Measurements from ENCODE around the gene ZNF346.
A peak's percentile ranks its signal among the peaks of the same experiment; 100 is the strongest.
"Not testable (repeated sequence)": the region's sequence is repeated elsewhere in the genome, so short reads cannot be mapped to it uniquely, and the experiment has no call there.

Gene ZNF346, protein sequence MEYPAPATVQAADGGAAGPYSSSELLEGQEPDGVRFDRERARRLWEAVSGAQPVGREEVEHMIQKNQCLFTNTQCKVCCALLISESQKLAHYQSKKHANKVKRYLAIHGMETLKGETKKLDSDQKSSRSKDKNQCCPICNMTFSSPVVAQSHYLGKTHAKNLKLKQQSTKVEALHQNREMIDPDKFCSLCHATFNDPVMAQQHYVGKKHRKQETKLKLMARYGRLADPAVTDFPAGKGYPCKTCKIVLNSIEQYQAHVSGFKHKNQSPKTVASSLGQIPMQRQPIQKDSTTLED

DNA sequence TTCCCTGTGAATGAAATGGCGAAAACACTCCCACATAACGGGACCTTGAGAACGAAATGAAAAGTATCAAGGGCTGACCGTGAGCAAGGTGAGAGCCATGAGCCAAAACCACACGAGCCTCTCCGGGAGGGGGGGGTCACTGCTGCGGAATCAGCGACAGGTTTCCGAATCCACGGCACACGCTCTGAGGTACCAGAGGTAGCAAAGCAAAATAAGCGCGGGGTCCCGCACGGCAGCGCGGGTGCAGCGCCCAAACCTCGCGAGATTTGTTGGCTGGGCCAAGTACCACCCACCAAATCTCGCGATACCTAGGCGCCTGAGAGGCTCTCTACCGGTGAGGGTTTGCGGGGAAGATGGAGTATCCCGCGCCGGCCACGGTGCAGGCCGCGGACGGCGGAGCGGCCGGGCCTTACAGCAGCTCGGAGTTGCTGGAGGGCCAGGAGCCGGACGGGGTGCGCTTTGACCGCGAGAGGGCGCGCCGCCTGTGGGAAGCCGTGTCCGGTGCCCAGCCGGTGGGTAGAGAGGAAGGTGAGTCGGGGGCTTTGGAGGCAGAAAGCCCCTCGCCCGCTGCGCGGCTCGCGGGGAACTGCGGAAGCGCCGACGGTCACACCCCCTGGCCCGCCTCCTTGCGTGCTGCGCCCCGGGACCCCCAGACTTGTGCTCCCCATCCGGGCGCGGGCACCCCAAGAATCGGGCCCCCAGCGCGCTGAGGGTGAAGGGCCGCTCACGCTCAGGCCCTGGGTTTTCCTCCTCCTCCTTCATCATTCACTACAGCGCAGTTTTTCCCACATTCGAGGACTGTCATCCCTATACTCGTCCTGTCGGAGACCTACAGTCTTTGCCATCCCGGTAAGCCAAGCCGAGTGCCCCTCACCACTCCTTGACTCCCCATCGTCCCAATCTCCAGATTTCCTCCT is at the start of gene ZNF346:
Gene ZNF346, plus strand, starts transcription at position 311 of the 917 bp plus-strand sequence. Its CDS starts 43 bp downstream, at position 354.
- peak; percentile 7 to 89 (median 70) for DNase-seq

DNA sequence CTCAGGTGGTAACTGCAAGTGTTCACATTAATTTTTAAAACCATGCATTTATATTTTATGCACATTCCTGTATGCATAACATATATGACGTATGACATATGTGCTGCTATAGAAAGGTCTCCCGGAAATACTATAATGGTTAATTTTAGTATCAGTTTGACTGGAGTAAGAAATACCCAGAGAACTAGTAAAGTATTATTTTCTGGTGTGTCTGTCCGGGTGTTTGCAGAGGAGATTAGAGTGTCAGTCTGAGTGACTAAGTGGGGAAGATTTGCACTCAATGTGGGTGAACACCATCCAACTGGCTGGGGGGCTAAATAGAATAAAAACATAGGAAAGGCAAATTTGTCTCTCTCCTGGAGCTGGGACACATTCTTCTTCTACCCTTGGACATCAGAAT is 42.8 kb upstream of the ZNF346 start:
- DNase-seq, result no peak

DNA sequence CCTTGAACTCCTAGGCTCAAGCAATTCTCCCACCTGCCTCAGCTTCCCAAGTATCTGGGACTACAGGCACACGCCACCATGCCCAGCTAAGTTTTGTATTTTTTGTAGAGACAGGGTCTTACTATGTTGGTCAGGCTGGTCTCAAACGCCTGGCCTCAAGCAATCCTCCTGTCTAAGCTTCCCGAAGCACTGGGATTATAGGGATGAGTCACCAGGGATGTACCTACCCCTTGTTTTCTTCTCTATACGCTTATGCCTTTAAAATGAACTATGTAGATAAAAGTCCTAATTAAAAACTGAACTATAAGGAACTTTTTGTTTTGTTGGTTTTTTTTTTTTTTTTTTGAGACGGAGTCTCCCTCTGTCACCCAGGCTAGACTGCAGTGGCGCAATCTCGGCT is 41.7 kb upstream of the ZNF346 start:
- no peak for DNase-seq

DNA sequence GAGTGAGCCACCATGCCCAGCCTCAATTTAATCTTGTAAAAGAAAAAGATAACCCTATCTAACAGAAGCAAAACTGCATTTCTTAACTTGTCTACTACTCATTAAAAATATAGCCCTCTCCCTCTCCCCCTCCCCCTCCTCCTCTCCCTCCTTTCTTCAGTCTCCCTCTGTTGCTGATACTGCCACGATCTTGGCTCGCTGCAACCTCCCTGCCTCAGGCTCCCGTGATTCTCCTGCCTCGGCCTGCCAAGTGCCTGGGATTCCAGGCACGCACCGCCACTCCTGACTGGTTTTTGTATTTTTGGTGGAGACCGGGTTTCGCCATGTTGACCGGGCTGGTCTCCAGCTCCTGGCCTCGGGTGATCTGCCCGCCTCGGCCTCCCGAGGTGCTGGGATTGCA is 39.4 kb upstream of the ZNF346 start:
- DNase-seq, result not testable (repeated sequence)

DNA sequence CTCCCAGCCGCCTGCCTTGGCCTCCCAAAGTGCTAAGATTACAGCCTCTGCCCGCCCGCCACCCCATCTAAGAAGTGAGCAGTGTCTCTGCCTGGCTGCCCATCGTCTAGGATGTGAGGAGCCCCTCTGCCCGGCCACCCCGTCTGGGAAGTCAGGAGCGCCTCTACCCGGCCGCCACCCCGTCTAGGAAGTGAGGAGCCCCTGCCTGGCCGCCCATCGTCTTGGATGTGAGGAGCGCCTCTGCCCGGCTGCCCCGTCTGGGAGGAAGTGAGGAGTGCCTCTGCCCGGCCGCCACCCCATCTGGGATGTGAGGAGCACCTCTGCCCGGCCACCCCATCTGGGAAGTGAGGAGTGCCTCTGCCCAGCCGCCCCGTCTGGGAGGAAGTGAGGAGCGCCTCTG is 38.9 kb upstream of the ZNF346 start:
- not testable (repeated sequence) for DNase-seq

DNA sequence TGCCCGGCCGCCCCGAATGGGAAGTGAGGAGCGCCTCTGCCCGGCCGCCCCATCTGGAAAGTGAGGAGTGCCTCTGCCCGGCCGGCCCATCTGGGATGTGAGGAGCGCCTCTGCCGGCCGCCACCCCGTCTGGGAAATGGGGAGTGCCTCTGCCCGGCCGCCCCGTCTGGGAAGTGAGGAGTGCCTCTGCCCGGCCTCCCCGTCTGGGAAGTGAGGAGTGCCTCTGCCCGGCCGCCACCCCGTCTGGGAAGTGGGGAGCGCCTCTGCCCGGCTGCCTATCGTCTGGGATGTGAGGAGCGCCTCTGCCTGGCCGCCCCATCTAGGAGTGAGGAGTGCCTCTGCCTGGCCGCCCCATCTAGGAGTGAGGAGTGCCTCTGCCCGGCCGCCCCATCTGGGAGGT is 38.3 kb upstream of the ZNF346 start:
- DNase-seq, result not testable (repeated sequence)

DNA sequence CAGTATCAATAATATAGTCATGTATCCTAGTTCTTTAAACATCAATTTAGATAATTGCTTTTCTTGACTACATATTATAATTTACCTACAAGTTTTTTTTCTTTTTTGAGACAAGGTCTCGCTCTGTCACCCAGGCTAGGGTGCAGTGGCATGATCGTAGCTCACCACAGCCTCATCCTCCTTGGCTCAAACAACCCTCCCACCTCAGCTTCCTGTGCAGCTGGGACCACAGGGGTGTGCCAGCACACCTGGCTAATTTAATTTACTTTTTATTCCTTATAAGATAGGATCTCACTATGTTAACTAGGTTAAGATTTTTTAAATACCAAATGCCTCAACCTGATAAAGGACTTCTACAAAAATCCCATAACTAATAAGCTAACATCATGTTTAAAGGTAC is 37.0 kb upstream of the ZNF346 start:
- DNase-seq, result no peak

DNA sequence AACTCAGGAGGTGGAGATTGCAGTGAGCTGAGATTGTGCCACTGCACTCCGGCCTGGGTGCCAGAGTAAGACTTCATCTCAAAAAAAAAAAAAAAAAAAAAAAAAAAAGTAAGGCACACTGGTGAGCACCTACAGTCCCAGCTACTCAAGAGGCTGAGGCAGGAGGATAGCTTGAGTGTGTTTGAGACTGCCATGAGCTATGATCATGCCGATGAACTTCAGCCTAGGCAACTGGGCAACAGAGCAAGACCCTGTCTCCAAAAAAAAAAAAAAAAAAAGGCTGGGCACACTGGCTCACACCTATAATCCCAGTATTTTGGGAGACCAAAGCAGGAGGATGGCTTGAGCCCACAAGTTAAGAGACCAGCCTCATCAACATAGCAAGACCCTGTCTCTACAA is 36.2 kb upstream of the ZNF346 start:
- DNase-seq, result no peak

DNA sequence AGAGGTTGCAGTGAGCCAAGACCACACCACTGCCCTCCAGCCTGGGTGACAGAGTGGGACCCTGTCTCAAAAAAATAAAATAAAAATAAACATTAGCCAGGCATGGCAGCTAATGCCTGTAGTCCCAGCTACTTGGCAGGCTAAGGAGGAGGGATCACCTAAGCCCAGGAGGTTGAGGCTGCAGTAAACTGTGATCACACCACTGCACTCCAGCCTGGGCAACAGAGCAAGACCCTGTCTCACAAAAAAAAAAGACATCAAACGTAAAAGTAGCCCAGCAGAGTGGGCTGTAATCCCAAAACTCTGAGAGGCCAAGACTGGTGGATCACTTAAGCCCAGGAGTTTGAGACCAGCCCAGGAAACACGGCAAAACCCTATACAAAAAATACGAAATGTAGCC is 34.9 kb upstream of the ZNF346 start:
- DNase-seq, result no peak

DNA sequence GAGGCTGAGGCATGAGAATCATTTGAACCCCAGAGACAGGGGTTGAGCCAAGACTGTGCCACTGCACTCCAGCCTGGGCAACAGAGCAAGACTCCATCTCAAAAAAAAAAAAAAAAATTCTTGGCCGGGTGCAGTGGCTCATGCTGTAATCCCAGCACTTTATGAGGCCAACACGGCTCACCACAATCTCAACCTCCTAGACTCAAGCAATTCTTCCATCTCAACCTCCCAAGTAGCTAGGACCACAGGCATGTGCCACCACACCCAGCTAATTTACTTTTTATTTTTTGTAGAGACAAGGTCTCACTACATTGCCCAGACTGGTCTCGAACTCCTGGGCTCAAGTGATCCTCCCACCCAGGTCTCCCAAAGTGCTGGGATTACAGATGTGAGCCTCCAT is 29.4 kb upstream of the ZNF346 start:
- DNase-seq, result not testable (repeated sequence)

DNA sequence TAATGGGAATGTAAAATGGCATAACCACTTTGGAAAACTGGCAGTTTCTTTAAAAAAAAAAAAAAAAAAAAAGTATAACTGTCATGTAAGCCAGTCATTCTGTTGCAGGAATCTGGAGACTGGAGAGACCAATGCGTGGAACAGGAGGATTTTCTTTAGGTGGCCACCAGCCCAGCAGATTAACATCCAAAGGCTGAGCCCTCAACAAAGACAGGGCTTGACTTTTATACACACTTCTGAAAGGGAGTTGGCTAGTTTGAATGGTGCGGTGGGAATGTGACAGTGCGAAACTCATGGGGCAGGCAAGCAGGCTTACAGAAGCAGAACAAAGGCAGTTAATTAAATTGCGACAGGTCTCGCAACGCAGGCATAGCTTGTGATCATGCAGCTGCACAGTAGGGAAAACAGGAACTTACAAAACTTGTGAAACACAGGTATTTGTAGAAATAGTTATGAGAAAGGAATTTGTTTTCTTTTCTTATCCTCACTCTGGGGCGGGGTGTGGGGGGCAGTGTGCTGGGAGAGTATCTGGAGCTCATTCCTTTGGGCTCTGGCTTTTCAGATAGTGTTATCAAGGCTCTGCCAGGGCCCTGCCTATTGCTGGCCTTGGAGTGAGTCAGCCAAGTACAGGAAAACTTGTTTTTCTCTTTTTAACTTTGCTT is 27.9 kb upstream of the ZNF346 start:
- no peak for DNase-seq

DNA sequence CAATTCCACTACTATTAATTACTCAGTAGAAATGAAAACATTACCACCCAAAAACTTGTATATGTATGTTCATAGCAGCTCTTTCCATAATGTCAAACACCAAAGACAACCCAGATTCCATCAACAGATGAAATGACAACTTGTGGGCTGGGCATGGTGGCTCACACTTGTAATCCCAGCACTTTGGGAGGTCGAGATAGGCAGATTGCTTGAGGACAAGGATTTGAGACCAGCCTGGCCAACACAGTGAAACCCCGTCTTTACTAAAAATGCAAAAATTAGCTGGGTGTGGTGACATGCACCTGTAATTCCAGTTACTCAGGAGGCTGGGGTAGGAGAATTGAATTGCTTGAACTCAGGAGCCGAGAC is 27.4 kb upstream of the ZNF346 start:
- DNase-seq, result no peak

DNA sequence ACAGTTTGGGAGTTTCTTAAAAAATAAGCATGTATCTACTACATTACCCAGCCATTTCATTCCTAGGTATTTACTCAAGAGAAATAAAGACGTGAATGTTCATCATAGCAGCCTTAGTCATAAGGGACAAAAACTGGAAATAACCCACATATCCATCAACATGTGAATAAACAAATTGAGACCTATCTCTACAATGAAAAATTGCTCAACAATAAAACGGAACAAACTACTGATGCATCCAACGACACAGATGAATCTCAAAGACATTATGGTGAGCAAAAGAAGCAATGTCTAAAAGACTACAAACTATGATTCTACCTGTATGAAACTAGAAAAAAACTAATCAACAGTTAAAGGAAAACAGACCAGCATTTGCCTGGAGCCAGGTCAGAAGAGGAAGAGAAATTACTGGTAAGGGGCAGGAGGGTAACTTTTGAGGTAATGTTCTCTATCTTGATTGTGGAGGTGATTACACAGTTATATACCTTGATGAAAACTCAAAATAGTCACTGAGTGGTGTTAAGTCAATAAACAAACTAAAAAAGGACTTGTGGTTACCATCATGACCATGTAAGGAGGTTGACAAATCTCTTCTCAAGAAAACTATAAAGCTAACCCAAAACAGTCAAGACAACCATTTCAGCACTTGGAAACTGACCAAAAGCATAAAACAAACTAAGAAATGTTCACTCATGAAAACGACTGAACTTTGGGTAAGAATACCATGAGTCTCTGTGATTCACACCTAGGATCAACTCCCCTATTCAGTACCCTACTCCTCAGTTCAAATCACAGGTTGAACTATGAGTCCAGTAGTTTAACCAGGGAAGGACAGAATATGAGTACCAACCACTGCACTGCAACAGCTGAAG is 26.4 kb upstream of the ZNF346 start:
- no peak for DNase-seq

DNA sequence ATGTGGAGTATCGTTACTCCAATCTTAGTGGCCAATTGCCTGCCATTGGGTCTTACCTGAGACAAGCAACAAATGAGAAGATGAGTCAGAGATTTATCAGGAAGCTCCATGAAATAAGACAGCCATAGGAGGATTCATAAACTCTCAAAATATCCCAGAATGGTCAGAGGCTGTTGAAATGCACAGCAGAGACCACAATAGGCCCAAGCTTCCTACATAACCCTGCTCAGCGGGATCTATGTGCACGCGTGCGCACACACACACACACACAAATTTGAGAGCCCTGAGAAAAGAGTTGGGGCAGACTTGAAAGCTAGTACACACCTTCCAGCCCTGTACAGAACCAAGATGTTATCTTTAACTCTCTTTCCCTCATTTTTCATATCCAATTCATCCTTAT is 25.7 kb upstream of the ZNF346 start:
- DNase-seq, result no peak

DNA sequence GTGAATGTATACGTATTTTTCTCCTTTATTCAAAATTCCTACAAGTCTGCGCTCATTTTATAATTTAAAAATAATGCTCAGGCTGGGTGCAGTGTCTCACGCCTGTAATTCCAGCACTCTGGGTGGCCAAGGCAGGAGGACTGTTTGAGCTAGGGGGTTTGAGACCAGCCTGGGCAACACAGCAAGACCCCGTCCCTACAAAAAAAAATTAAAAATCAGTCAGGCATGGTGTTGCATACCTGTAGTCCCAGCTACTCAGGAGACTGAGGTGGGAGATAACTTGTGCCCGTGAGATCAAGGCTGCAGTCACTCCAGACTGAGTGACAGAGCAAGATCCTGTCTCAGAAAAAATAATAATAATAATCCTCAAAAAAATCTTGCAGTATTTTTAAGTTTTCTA is 23.7 kb upstream of the ZNF346 start:
- no peak for DNase-seq

DNA sequence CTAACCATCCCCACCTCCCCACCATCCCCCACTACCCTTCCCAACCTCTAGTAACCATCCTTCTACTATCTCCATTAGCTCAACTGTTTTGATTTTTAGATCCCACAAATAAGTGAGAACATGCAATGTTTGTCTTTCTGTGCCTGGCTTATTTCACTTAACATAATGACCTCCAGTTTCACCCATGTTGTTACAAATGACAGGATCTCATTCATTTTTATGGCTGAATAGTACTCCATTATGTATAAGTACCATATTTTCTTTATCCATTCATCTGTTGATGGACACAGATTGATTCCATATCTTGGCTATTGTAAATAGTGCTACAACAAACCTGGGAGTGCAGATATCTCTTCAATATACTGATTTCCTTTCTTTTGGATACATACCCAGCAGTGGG is 23.0 kb upstream of the ZNF346 start:
- not testable (repeated sequence) for DNase-seq

DNA sequence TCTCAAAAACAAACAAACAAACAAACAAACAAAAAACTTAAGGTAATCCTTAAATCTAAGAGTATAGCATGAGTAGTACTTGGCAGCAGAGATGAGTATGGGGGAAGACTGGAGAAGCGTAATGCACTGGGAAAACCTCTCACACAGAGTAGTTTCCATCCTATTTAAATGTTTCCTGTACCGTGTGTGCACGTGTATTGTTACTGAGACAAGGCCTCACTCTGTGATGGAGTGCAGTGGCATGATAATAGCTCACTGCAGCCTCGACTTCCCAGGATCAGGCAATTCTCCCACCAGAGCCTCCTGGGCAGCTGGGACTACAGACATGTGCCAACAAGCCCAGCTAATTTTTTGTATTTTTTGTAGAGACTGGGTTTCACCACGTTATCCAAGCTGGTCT is 18.8 kb upstream of the ZNF346 start:
- DNase-seq, result no peak

DNA sequence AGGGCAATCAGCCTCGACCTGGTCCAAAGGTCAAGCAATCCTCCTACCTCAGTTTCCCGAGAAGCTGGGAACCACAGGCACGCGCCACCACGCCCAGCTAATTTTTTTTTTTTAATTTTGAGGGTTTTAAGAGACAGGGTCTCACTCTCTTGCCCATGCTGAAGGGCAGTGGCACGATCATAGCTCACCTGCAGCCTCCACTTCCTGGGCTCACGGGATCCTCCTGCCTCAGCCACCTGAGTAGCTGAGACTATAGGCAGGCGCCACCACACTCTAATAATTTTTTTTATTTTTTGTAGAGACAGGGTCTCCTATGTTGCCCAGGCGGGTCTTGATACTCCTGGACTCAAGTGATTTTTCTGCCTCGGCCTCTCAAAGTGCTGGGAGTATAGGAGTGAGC is 17.5 kb upstream of the ZNF346 start:
- DNase-seq, result no peak

DNA sequence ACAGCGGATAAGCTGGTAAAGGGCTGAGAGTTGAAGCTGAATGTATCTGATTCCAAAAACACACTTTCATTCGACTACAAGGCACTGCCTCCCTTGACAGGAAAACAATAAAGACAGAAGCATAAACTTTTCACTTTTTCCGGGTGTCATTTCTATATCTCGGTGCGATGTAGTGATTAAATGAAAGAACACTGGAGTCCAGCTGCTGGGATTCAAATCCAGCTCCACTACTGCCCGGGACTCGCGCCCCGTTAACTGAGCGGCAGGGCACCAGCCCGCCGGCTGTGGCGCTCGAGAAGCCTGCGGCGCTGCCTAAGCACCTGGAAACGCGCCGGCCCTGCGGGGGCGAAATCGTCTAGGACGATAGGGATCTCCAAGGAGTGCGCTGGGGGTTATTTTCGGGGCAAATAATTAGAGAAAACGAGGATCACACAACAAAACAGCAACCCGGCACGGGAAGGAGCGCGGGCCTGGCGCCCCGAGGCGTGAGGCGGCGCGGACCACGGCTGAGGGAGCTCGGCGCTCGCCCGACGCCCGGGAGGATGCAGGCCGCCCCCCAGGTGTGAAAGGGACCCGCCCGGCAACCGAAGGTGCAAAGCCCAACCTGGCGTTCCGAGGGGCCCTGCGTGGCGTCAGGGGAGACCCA is 16.8 kb upstream of the ZNF346 start:
- DNase-seq, result peak in 50 of 56 donors; percentile 7 to 73 (median 54)

DNA sequence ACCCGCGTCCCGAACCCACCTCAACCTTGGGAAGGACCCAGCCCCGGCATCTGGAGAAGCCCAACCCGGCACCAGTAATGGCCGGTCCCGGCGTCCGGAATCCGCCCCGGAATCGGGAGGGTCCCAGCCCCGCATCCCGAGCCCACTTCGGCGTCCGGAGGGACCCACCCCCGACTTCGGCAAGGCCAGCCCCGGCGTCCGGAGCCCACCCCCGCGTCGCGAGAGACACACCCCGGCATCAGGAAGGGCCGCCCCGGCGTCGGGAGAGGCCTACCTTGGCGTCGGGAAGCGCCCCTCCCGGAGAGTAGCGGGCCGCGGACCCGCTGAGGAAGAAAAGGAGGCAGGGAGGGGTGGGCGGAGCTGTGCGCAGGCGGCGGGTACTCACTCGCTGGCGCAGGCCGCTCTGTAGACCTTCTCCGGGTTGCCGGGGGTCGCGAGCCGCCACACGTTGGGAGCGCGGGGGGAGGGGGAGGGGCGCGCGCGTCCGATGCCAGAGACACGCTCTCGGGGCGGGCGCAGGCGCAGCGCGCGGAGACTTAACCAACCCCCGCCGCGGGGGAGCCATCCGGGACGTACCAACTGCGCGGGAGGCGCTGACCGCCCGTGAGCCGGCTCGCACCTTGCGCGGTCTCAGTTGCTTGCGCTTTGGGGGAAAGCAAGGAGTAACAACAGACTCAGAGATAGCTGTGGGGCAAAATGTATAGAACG is 16.1 kb upstream of the ZNF346 start, which contains the start of gene UIMC1:
Gene UIMC1, minus strand, starts transcription at position 515 of the 708 bp plus-strand sequence. CDS start 24,164 bp downstream, outside the sequence.
- DNase-seq, result peak; percentile 35 to 92 (median 81)

All from amygdala (tissue), 56 donors.